GM21381 (cell line): ENCODE data around the gene CASZ1.

Source experiments
- ATAC-seq: cut with Tn5 transposase; IDR thresholded peaks from one replicate; pipeline ENCODE4 v1.9.1; 2021; ENCODE audit warnings: mild to moderate bottlenecking, moderate library complexity; ENCODE audit not compliant: unreplicated experiment

CASZ1 gene

DNA sequence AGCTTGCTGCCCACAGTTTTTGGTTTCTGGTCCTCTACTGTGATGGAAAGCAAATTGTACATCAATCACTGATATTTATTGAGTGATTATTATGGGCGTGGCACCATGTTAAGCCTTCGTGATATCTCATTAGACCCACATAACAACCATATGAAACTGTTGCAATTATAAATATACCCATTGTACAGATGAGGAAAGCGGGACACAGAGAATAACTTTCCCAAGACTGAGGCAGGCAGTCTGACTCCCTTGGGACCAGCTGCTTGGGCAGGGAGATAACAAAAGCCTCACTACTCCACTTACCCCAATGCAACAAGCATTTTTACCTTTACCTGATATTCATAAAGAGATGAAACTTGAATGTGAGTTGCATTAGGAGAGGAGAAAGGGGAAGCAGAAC is 4.3 kb upstream of the CASZ1 start:
- ATAC-seq = no peak

- ATAC-seq = no peak
Measured at GRCh38 chr1:10799726-10800125, 3.3 kb upstream of the CASZ1 start.

- no peak for ATAC-seq
Measured at GRCh38 chr1:10795276-10796021, 997 bp downstream of the CASZ1 start.

GRCh38 chr1:10794724-10795275 is 1.6 kb downstream of the CASZ1 start:
- no peak for ATAC-seq

- ATAC-seq = no peak
Measured at GRCh38 chr1:10793129-10793651, 3.3 kb downstream of the CASZ1 start.

DNA sequence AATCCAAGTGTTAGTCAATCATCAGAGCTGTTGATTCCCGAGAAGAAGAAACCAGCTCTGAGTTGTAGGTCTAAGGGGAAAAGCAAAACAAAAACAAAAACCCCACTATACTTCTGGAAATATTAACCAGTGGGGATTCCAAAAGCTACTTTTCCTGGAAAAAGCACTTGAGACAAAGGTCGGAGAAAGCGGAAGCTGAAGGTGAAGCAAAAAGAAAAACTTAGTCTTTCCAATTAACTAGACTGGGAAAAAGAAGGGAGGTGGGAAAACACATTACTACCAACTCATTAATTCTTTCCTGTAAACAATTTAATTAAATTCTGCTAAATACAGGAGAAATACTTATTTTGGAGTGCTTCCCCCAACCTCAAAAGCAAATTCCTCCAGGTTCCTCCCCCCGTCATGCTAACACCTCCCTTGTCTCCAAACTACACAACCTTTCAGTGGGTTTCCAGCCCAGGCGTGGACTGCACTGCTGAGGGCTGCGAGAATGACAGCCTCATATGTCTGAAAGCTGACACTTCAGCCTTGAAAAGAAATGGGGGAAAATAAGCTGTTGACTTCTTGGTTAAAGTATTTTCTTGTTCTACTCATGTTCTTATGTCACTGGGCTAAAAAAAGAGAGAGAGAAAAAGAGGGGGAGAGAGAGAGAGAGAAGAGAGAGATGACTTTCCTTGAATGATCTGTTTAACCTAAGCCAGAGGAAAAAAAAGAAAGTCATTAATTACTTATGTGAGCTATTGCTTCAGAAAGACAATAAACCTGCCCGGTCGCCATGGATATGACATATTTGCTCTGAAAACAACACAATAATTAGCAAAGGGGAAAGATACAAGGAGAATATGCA is 5.1 kb downstream of the CASZ1 start:
- ATAC-seq = no peak

- ATAC-seq = no peak
Measured at GRCh38 chr1:10789803-10790702, 6.4 kb downstream of the CASZ1 start.

DNA sequence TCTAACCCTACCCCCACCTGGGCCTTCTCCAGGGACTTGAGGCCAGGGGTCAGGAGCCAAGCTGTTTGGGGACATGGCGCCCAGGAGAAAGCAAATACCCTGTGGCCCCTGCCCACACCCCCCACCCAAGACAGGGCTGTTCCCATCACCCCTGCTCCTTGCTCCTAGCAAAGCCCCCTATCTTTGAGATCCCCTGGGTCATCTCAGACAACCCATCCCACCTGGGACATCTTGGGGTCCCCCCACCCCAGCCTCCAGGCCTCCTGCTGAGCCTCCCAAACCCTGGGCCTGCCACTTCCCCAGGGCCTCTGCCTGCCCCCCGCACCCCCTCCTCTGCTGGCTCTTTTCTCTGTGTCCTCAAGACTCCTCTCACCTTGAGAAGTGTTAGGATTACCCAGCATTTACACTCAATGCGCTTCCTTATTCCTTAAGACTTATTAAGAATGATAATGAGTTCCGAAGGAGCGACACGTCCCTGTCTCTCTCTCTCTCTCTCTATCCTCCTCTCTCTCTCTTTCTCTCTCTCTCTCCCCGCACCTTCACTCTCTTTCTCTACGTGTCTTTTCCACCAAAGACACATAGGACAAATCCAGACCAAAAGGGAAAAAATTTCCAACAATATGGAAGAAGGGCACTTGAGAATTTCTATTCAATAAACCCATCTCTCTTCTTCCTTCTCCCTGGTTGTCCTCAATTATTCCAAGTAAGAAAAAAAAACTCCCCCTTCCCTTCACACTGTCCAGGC is 7.2 kb downstream of the CASZ1 start:
- no peak for ATAC-seq

GRCh38 chr1:10788592-10789006 is 7.8 kb downstream of the CASZ1 start:
- ATAC-seq = no peak

DNA sequence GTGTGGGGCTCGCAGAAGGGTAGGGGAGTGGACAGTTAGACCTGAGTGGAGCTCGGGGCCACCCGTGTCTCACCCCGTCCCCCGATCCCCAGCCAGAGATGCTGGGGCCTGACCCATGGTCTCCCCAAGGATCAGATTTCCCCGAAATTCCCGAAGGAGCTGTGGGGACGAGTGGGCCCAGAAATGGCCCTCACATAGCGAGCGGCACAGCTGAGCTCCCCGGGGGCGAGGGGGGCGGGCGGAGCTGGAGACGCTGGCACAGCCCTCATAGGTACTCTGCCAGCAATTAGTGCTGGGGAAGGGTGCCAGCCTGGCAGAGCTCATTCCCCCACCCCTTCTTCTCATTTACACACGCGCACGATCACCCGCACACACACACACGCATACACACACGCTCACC is 9.2 kb downstream of the CASZ1 start:
- no peak for ATAC-seq

GRCh38 chr1:10785728-10786638 is 10.5 kb downstream of the CASZ1 start:
- ATAC-seq = no peak

DNA sequence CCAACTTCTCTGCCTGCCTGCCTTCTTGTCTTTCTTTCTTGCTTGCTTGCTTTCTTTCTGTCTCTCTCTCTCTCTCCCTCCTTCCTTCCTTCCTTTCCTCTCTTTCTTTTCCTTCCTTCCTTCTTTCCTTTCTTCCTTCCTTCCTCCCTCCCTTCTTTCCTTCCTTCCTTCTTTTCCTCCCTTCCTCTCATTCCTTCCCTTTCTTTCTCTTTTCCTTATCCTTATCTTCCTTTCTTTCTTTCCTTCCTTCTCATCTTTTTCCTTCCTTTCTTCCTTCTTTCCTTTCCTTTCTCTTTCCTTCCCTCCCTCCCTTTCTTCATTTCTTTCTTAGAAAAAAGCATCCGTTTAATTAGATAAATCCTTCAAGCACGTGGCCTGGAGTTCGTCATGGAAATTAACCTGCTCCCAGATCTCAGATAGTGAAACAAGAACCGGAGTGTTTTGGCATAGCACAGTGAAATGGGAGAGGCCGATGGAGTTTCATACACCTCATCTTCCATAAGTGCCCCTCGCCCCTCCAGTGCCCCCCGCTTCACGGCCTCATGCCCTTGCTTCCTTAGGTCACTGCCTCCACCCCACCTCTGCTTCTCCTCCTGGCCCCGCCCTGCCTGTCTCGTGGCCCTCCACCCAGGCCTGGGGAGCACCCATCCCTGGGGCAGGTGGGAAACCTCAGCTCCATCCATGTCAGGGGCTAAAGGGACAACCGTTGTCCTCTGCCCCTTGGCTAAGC is 11.3 kb downstream of the CASZ1 start:
- no peak for ATAC-seq

GRCh38 chr1:10782491-10783244 is 13.8 kb downstream of the CASZ1 start:
- no peak for ATAC-seq

- ATAC-seq = no peak
Measured at GRCh38 chr1:10781137-10781536, 15.3 kb downstream of the CASZ1 start.

- no peak for ATAC-seq
Measured at GRCh38 chr1:10779841-10780240, 16.6 kb downstream of the CASZ1 start.

- no peak for ATAC-seq
Measured at GRCh38 chr1:10779201-10779600, 17.2 kb downstream of the CASZ1 start.

- no peak for ATAC-seq
Measured at GRCh38 chr1:10778640-10779039, 17.8 kb downstream of the CASZ1 start.
